ENCODE measurements around the gene EIF4G3. TPM values are rescaled to one million over a fixed set of nuclear protein-coding genes. Genes with fewer than 3 reads are reported as not detected.
A peak's percentile ranks its signal among the peaks of the same experiment; 100 is the strongest.

Gene EIF4G3
- total and polyA plus RNA-seq, 10 of the 15 experiments (the other 5 are each of a cell fraction or from before 2014, with no cell fraction given) = 7.4 to 45.1 (median 29.1) TPM

- TF ChIP-seq E2F8 (IDR thresholded peaks at IDR 0.05; ENCODE audit: low read depth, partially characterized antibody) (no peak), SUPT20H (IDR thresholded peaks at IDR 0.05; ENCODE audit: borderline replicate concordance, control insufficient read depth, low read depth, low read length) (no peak), RBBP5 (conservative IDR thresholded peaks at IDR 0.05) (peak; percentile 99), MTA3 (IDR thresholded peaks at IDR 0.05; ENCODE audit: borderline replicate concordance, low read length) (no peak), CREM (IDR thresholded peaks at IDR 0.05; ENCODE audit: low read depth) (no peak)
Measured at GRCh38 chr1:21176586-21177555, at the start of gene EIF4G3 (continued).

GRCh38 chr1:21225065-21225464 lies 48.4 kb upstream of the EIF4G3 start:
- in situ Hi-C loops (cut with MboI) = no loop called here
- no peak for ATAC-seq

More at GRCh38 chr1:21225065-21225464, 48.4 kb upstream of the EIF4G3 start:
- Histone ChIP-seq H3K27ac (ENCODE audit: control insufficient read depth, insufficient read depth) (no peak overlapping the region), H3K9ac (ENCODE audit: control insufficient read depth, insufficient read depth, low read length) (no peak overlapping the region), H3K9me3 (replicated peaks; ENCODE audit: control insufficient read depth, insufficient read depth, low read length) (no peaks in the 10 kb centered on the region), H2AFZ (ENCODE audit: control insufficient read depth, low read depth, low read length) (no peak overlapping the region), H3K36me3 (ENCODE audit: control insufficient read depth in 2 of 2, insufficient read depth in 2 of 2, low read length in 1 of 2) (peaks cover 0 to 11% of the 10 kb centered on the region in 2 experiments; a peak in 3 of 4 replicates), H3K27me3 (replicated peaks in 1 of 2; ENCODE audit: control insufficient read depth in 2 of 2, insufficient read depth in 2 of 2, low read length in 1 of 2) (no peaks in the 10 kb centered on the region), H3K4me1 (ENCODE audit: control insufficient read depth, insufficient read depth, low read length) (no peaks in the 10 kb centered on the region), H3K4me3 (no peak overlapping the region), H3K79me2 (ENCODE audit: control insufficient read depth, insufficient read depth, low read length) (no peaks in the 10 kb centered on the region), H4K20me1 (ENCODE audit: control insufficient read depth, insufficient read depth) (no peaks in the 10 kb centered on the region), H3K4me2 (ENCODE audit: control insufficient read depth, insufficient read depth) (no peak overlapping the region)
- FAIRE-seq = no peak
- DNase-seq (ENCODE audit: low read depth, low spot score) = no peak
- ChIA-PET CTCF (interaction anchor here (1.2 to 1.6 kb wide), 2 partner anchors 9 to 27 kb away, joined by 3 to 6 read pairs; no protein-coding TSS in a partner anchor), SMC1A (ENCODE audit: uncharacterized antibody, unreplicated experiment) (no interaction called here), POLR2A (interaction anchor here (0.5 kb wide), 1 partner anchor 400 kb away, joined by 3 read pairs; no protein-coding TSS in a partner anchor), RAD21 (ENCODE audit: unreplicated experiment) (no interaction called here)
- TF ChIP-seq NR2C1 (IDR thresholded peaks at IDR 0.05) (no peak), MYB (IDR thresholded peaks at IDR 0.05; ENCODE audit: borderline replicate concordance, low read depth, low read length) (no peak), SPI1 (IDR thresholded peaks at IDR 0.05; ENCODE audit: borderline replicate concordance, insufficient read depth, low read depth, low read length) (no peak), ZNF592 (IDR thresholded peaks at IDR 0.05) (no peak), ZBTB4 (CRISPR knock-in tag; IDR thresholded peaks at IDR 0.05) (no peak)
- intact Hi-C loops (cut with micrococcal nuclease; ENCODE audit: unreplicated experiment) = no loop called here
- 85% methylated on average over 28 of the region's 33 CpGs for WGBS (ENCODE audit: insufficient coverage, insufficient replicate concordance, low lambda C conversion rate, missing lambda C conversion rate)
- no TSS peak for BruUV-seq (replicated peaks)

Data from GM12878 (cell line).